ENCODE measurements around the gene TGM5. TPM values are rescaled to one million over a fixed set of nuclear protein-coding genes. Genes with fewer than 3 reads are reported as not detected.
A peak's percentile ranks its signal among the peaks of the same experiment; 100 is the strongest.

TGM5 gene
- total RNA-seq, 1 experiment from 2014 or later, result 0.39 TPM

- ChIA-PET POLR2A (ENCODE audit: unreplicated experiment) (interaction anchor here (0.6 kb wide), 1 partner anchor 63 kb away, joined by 5 read pairs; no protein-coding TSS in a partner anchor), CTCF (no interaction called here)
- no peaks in the 10 kb centered on the region for H3K27me3 ChIP-seq (ENCODE audit: insufficient read depth, low read depth)
- no peaks in the 10 kb centered on the region for H3K79me2 ChIP-seq (ENCODE audit: low read depth)
- H3F3A ChIP-seq (ENCODE audit: insufficient read depth, low read depth), result peaks cover 48% of the 10 kb centered on the region
- H4K20me1 ChIP-seq (ENCODE audit: insufficient read depth), result no peaks in the 10 kb centered on the region
- H3K4me1 ChIP-seq (replicated peaks; ENCODE audit: insufficient read depth), result peaks cover 81% of the 10 kb centered on the region
- H3K36me3 ChIP-seq (ENCODE audit: low read depth), result no peaks in the 10 kb centered on the region
- TF ChIP-seq EZH2 (IDR thresholded peaks at IDR 0.05; ENCODE audit: low read depth) (no peak), CTCF (conservative IDR thresholded peaks at IDR 0.05) (no peak)
- H3K27ac ChIP-seq, result no peak overlapping the region
- no peaks in the 10 kb centered on the region for H3K9me2 ChIP-seq (ENCODE audit: insufficient read depth)
- no peak overlapping the region for H3K4me3 ChIP-seq
- H2AFZ ChIP-seq, result no peak overlapping the region
- no peaks in the 10 kb centered on the region for H3K9me3 ChIP-seq (ENCODE audit: insufficient read depth, low read depth)
- no peak overlapping the region for H3K4me2 ChIP-seq
- intact Hi-C loops (cut with micrococcal nuclease; ENCODE audit: unreplicated experiment), result no loop called here
- no peak for DNase-seq
- no TSS peak for BruUV-seq (replicated peaks)
Measured at GRCh38 chr15:43246261-43246774, 20.4 kb downstream of the TGM5 start.

- peak overlapping the region; percentile 93 for H3K27ac ChIP-seq
- peak overlapping the region; percentile 59 for H3K4me2 ChIP-seq
- intact Hi-C loops (cut with micrococcal nuclease; ENCODE audit: unreplicated experiment), result no loop called here
- H3K9me2 ChIP-seq (ENCODE audit: insufficient read depth), result no peaks in the 10 kb centered on the region
- ChIA-PET CTCF (no interaction called here), POLR2A (ENCODE audit: unreplicated experiment) (no interaction called here)
- H2AFZ ChIP-seq, result no peak overlapping the region
- BruUV-seq (replicated peaks), result no TSS peak
- peaks cover 29% of the 10 kb centered on the region; the same call in 1 of the 2 replicates for H3F3A ChIP-seq (ENCODE audit: insufficient read depth, low read depth)
- no peak overlapping the region for H3K4me3 ChIP-seq
- H3K36me3 ChIP-seq (ENCODE audit: low read depth), result no peaks in the 10 kb centered on the region
- H3K79me2 ChIP-seq (ENCODE audit: low read depth), result no peaks in the 10 kb centered on the region
- peak in 1 of 2 experiments; percentile 92 for DNase-seq
- H3K4me1 ChIP-seq (replicated peaks; ENCODE audit: insufficient read depth), result peaks cover 58% of the 10 kb centered on the region
- TF ChIP-seq CTCF (conservative IDR thresholded peaks at IDR 0.05), result no peak
- no peak for TF ChIP-seq EZH2 (IDR thresholded peaks at IDR 0.05; ENCODE audit: low read depth)
- H3K9me3 ChIP-seq (ENCODE audit: insufficient read depth, low read depth), result no peaks in the 10 kb centered on the region
- H3K27me3 ChIP-seq (ENCODE audit: insufficient read depth, low read depth), result no peaks in the 10 kb centered on the region
- H4K20me1 ChIP-seq (ENCODE audit: insufficient read depth), result no peaks in the 10 kb centered on the region
Measured at GRCh38 chr15:43244092-43244491, 22.6 kb downstream of the TGM5 start.

- Histone ChIP-seq H3K9me2 (ENCODE audit: insufficient read depth) (no peaks in the 10 kb centered on the region), H2AFZ (no peak overlapping the region), H3F3A (ENCODE audit: insufficient read depth, low read depth) (peaks cover 20% of the 10 kb centered on the region; the same call in 1 of the 2 replicates), H3K36me3 (ENCODE audit: low read depth) (no peaks in the 10 kb centered on the region), H3K4me1 (replicated peaks; ENCODE audit: insufficient read depth) (peaks cover 49% of the 10 kb centered on the region), H3K27me3 (ENCODE audit: insufficient read depth, low read depth) (no peaks in the 10 kb centered on the region), H3K4me3 (no peak overlapping the region), H3K27ac (peak overlapping the region; percentile 93), H3K9me3 (ENCODE audit: insufficient read depth, low read depth) (no peaks in the 10 kb centered on the region), H3K79me2 (ENCODE audit: low read depth) (no peaks in the 10 kb centered on the region), H4K20me1 (ENCODE audit: insufficient read depth) (no peaks in the 10 kb centered on the region), H3K4me2 (peak overlapping the region; percentile 59)
- ChIA-PET POLR2A (ENCODE audit: unreplicated experiment) (no interaction called here), CTCF (no interaction called here)
- DNase-seq, result no peak
- no TSS peak for BruUV-seq (replicated peaks)
- intact Hi-C loops (cut with micrococcal nuclease; ENCODE audit: unreplicated experiment), result no loop called here
- TF ChIP-seq CTCF (conservative IDR thresholded peaks at IDR 0.05) (no peak), EZH2 (IDR thresholded peaks at IDR 0.05; ENCODE audit: low read depth) (no peak)
Measured at GRCh38 chr15:43243020-43243645, 23.6 kb downstream of the TGM5 start.

Measured in PC-9 (cell line).